Left renal pelvis (tissue), 4 donors: ENCODE measurements around the gene FHIT. TPM values are rescaled to one million over a fixed set of nuclear protein-coding genes. Genes with fewer than 3 reads are reported as not detected.
"Not testable (repeated sequence)": the region's sequence is repeated elsewhere in the genome, so short reads cannot be mapped to it uniquely, and the experiment has no call there.

Experiments used
- DNase-seq, 4 donors: peaks; one replicate each; pipeline ENCODE4 v3.0.0-alpha.2; 2013; ENCODE audit warnings: low read depth in 4 of 4, low spot score in 3 of 4
- polyA plus RNA-seq, 4 donors: library from polyadenylated mRNA; unstranded; fragments of 120-200 nt; gene quantifications; one replicate each; pipeline ENCODE4 v1.2.1, GENCODE V29; 2013; ENCODE audit not compliant: insufficient read length in 4 of 4

Gene FHIT
- polyA plus RNA-seq, 4 donors: 5.4 to 30.1 (median 23.5) TPM

DNA sequence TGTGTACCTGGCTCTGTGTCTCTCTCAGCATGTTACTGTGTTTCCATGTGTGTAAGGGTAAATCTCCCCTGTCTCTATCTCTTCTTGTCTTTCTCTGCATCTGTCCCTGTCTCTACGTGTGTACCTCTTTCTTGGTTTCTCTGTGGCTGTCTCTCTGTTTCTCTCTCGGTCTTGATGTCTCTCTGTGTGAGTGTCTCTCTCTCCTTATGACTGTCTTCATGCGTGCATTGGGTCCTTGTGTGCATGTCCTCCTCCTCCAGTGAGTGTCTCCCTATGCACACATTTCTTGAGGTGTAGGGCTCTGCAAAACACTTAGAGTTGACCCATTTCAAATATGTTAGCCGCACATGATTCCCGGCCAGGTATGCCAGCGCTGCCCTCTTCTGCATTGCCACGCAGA lies 1298.1 kb downstream of the FHIT start:
- no peak for DNase-seq

DNA sequence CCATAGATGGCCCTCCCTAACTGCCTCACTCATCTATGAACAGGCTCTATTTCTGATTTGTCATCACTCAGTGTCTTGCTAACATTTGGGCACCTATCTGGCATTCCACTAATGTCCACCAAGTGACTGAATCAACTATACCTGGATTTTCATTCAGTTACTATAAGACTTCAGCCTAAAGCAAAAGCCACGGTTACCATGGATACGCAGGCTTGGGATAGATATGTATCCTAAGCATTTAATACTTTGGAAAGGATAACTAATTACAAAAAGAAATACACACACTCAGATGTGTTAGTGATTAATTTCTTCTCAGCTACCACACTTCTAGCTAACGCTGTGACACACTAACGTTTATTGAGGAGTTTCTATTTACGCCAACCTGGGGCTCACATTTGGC lies 1301.9 kb downstream of the FHIT start:
- DNase-seq: no peak

DNA sequence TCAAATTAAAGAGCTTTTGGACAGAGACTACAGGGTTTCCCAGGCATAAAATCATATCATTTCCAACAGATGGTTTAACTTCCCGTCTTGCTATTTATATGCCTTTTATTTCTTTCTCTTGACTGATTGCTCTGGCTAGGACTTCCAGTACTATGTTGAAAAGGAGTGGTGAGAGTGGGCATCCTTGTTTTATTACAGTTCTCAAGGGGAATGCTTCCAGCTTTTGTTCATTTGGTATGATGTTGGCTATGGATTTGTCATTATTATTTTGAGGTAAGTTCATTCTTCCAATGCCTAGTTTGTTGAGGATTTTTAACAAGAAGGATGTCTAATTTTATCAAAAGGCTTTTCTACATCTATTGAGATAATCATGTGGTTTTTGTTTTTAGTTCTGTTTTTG lies 1304.9 kb downstream of the FHIT start:
- DNase-seq: no peak

DNA sequence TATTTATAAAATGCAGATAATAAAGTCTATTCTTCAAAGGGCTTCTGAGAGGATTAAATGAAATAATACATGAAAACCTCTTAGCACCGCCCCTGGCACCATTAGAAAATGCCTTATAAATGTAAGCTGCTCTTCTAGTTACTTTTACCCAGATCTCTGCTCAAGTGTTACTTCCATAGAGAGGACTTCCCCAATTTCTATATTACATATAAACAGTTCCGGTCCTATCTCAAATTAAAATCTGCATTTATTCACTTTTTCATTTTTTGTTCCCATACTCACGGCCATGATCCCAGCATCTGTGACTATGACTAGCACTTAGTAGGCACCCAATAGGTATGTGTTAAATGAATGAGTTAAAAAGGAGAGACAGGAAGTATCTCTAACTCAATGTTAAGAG lies 1310.5 kb downstream of the FHIT start:
- DNase-seq: no peak

DNA sequence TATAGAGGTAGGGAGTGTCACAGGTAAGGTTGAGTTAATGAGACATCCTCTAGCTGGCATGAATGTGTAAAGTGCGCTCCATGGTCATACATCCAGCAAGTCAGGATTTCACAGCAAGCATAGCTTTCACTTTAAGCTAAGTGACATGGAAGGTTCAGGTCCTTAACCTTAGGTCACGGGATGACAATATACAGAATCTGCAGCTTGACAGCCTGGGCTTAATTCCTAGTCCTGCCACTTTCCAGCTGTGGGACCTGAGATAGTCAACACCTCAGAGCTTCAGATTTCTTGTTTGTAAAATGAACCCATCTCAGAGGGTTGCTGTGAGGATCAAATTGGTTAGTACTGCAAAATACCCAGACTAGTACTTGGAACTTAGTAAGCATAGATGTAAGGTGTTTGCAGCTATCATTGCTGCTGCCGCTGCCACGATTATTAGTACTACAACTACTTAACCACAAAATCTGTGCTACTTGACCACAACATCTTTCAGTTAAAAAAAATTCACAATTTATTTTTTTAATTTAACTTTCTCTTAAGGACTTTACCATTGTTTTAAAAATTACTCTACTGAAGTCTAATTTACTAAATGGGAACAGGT lies 1311.3 kb downstream of the FHIT start:
- no peak for DNase-seq

DNA sequence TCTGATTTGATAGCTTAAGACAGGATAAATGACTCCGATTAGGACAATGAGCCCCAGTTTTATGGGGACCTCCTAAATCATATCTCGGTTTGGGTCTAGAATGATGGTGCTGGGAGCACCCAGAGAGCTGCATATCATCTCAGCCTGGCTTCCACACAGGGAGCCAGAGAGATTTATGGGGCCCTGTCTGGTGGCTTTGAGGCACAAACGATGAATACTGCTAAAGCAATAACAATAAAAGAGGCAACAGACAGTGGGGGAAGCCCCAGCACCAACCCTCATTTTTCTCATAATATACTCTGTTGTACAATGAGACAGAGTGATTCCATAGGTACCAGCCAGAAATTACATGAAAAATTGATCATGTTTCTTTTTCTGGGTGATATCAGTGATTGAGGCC lies 1312.4 kb downstream of the FHIT start:
- no peak for DNase-seq

DNA sequence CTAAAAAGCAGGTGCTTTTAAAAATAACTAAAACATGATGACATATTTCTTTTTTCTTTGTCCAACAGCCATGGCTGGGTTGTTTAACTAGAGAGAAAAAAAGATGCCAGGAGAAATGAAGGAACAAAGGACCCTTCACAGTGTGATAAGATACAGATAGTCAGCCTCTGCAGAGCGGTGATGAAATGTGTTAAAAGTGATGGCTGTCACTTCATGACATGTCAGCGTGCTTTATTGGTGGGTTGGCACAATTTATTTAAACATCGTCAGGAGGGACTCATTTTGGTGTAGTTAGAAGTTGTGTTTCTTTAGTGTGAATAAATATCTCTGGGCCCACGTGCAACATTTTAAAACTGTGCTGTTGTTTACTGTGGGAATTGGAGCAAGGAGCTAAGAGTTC lies 1314.1 kb downstream of the FHIT start:
- DNase-seq: no peak

DNA sequence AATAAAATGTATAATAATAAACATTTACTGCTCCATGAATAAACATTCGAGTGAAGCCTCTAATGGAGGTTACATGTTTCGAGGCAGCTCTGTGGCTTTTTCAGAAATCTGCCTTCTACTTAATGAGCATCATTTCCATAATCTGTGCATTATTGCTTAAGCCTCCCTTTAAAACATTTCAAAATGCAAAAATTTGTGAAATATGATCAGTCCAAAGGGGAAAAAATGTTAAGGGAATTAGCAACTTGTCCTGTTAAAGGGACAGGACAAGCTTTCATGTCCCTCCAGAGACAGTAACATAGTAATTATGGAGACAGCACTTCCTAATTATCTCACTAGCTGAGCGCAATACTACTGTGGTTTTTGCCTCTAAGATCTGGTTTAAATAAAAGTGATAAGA lies 1314.8 kb downstream of the FHIT start:
- no peak for DNase-seq

DNA sequence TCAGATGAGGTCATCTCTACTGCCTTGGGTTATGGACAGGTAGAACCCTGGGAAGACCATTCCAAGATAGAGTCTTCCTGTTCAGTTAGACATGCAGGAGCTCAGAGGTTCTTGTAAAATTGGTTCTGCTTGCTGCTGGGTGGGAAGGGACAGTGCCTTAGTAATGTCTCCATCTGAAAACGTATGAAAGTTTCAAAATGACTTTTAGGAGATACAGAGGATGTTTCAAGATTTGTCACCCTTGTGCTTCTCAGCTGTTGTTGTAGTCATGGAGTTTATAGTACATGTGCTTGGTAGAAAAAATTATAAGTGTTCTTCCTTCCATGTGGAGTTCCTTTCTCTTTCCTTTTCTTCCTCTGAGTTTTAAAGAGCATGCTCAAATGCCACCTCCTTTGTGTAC lies 1316.2 kb downstream of the FHIT start:
- DNase-seq: no peak

DNA sequence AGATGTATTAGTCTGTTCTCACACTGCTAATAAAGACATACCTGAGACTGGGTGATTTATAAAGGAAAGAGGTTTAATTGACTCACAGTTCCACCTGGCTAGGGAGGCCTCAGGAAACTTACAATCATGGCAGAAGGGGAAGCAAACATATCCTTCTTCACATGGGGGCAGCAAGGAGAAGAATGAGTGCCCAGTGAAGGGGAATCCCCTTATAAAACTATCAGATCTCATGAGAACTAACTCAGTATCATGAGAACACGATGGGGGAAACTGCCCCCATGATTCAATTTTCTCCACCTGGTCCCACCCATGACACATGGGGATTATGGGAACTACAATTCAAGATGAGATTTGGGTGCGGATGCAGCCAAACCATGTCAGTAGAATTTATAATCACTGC lies 1316.7 kb downstream of the FHIT start:
- not testable (repeated sequence) for DNase-seq

DNA sequence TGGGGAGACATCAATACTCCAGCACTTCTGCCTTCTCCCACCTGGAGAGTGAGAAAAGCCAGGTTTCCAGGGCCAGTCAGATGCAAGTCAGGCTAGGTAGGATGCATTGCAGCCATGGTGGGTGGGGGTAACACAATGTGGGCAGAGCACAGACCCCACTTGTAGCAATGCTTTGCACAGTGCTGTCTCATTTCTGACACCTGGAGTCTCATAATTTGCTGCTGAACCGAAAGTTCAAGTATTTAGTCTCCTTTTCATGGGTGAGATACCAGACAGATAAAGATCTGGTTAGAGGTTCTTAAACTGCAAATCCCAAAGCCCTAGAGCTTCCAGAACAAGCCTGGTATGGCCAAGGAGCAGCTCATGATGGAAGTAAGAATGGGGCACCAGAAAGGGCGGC lies 1321.1 kb downstream of the FHIT start:
- DNase-seq: no peak

DNA sequence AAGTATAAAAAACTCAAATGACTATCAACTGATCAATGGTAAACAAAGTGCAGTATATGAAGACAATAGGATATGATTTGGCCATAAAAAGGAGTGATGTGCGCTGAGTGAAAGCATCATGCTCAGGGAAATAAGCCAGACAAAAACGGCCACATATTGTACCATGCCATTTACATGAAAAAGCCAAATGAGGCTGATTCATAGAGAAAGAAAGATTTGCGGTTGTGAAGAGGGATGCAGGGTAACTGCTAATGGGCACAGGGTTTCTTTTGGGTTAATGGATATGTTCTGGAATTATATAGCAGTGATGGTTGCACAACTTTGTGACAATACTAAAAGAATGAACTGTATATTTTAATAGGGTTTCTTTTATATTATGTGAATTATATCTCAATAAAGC lies 1324.2 kb downstream of the FHIT start:
- DNase-seq: no peak

DNA sequence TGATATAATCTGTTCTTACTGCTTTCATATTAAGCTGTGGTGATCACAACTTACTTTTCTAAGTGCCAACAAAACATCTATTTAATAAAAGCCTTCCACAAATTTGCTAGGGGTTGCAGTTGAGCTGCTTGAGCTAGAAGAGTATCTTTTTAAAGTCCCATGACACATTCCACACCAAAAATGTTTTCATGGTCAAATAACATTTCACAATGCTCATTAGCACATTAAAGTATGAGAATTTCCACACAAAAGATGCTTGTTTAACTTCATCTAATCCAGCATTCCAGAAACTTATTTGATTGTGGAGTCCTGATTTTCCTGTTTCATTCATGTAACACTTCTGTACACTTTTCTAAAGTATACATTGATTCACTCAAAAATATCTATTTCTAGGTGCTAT lies 1325.3 kb downstream of the FHIT start:
- DNase-seq: no peak

DNA sequence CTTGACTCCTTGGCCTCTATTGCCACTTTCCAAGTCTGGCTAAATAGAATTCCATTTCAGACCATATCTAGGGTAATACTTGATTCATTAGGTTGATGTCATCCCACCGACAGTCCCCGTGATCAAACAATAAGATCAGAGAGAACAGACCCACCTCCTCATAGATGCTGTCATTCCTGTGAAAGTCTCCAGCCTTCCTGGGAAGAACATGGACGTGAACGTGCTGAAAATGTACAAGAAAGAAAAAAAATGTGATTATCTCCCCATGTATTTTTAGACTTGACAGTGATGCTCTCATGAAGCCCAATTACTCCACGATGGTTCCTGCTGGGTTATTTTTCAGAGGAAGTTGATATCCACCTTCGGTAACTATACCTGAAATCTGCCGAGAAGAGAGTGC lies 1329.1 kb downstream of the FHIT start:
- no peak for DNase-seq

DNA sequence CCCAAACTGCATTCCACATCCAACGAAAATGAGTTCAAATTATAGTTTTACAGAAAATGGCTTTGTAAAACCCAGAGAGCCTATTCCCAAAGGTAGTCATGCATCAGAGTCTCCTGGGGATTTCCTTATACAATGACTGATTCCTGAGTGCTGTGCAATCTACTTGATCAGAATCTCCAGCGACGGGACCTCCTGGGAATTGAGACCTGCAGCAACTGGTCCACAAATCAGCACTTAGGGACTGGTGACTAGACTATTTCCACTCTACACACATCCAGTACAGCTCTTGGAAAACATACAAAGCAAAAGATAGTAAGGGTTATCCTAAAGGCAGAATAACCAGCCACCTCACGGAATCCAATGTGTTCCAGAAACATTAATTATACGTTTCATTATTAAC lies 1330.4 kb downstream of the FHIT start:
- no peak for DNase-seq

DNA sequence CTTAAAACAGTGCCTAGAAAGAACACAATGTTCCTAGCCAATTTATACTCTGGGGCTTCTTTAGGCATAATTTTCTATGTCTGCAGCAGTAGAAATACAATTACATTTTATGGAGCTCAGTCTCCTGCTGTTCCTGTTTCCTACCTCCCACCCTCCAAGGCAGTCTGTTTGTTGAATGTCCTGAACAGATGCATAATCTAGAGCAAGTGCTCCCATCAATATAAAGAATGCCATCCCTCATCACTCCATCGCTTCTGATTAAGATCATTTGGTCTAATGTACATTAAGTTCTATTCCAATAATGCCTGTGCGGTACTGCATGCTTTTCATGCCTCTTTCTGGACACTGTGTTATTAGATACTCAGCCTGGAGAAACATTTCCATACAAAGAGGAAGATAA lies 1331.7 kb downstream of the FHIT start:
- DNase-seq: no peak

DNA sequence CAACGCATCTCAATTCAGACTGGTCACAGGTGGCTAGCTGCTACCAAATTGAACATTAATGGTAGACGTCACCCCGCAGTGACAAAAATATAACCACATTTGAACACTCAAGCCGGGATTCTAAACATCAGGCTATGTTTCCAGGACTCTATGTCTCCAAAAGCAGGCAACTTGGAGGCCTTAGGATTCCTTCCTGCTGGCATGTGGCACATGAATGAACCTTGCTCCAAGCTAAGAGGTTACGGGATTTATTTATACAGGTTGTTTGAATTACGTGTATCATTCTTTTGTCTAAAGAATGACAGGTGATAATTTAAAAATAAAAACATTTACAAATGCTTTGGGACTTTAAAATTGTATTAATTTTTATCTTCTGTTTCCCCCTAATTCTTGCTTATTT lies 1337.0 kb downstream of the FHIT start:
- DNase-seq: no peak

DNA sequence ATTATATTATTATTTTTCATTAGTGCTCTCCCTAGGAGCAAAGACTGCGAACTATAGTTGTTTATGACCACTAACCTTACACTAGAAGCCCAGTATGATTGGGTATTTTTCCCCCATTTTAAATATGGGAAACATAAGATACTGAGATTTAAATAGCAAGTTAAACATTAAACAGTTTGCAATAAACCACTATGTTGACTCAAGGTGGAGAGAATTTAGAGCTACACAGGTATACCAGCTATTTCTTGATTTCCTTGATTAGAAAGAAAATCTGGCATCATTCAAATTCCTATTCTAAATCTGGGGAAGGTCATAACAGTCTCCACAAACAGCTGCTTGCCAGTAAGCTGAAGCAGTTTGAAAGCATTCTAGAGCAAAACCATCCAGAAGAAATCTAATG lies 1337.6 kb downstream of the FHIT start:
- DNase-seq: no peak

DNA sequence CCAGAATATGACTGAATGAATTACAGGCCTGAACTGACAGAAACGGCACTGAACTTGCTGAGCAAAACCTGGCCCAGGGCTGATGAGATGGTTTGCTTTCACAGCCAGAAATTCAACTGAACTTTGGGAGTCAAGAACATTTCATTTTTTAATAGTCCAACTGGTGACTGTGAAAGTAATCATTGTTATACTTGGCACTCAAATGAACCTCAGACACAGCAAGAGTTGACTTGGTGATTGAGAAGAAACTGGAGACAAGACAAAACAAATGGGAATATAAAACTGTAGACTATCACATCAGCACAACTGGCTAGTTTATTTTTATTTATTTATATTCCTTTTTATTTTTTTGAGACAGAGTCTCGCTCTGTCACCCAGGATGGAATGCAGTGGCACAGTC lies 1342.6 kb downstream of the FHIT start:
- no peak for DNase-seq

DNA sequence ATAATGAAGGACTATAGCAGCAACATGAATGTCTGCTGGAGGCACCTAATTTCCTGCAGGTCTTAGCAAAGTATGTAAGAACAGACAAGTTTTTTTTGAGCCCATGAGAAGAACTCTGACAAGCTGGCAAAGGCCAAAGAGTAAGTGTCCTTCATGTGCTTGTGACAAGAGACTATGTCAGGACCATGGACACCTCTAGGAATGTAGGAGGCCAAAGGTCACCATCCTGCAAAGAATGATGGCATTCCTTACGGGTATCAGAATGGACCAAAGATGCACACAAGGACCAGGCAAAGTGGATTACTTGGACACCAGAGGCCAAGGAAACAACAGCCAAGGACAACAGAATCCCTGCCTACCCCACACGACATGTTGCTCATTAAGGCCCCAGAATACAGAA lies 1343.0 kb downstream of the FHIT start:
- DNase-seq: no peak

DNA sequence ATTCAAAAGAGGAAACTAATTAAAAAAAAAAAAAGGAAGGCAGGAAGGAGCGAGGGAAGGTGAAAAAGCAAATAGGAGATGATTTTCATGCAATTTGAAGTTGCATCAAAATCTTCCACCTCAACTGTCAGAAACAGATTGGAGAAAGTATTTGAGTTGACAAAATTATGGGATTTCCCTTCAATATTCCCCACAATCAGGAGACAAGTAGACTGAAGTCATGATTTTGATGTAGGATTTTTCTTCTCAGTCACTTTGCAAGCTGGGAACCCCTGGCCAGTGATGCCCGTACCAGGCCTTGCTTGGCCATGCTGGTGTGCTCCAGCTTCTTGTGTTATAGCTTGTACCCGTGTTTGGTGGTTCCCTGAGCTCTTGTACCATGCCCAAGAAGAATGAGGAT lies 1347.0 kb downstream of the FHIT start:
- DNase-seq: no peak

DNA sequence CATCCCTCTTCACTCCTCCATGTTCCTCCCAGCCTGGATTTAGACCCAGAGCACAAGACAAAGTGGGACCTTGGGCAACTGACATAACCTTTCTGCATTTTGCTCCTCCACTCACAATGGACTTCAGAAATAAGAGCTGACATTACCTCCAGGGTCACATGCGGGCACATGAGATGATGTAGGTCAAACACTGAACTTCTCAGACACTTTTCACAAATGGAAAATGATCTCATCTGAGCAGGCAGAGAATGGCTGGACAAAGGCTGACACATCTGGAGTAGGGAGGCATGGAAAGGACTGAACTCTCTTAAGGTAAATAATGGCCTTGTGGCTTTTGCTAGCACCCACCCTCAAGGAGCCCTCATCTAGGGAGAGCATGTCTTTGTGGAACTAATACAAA lies 1352.2 kb downstream of the FHIT start:
- no peak for DNase-seq

DNA sequence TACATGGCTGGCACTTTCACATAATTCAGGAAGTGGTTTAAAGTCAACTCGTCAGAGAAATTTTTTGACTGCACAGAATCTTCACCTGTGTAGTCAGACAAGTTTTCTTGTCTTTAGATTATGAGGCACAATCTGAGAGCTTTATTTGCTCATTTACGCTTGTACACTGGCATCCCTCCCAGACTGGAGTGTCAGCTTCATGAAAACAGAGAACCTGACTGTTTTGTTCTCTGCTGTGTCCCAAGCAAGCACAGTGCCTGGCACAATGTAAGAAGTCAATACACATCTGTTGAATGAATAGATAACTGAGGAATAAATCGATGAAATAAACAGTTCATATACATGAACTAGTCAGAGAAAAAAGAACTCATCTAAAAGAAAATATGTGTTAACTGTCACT lies 1355.3 kb downstream of the FHIT start:
- DNase-seq: no peak
